ENCODE results near the gene RAB10. TPM values are rescaled to one million over a fixed set of nuclear protein-coding genes. Genes with fewer than 3 reads are reported as not detected.
"Not testable (repeated sequence)": the region's sequence is repeated elsewhere in the genome, so short reads cannot be mapped to it uniquely, and the experiment has no call there.

The RAB10 gene
- total and polyA plus RNA-seq, 5 donors from 2014 or later: 40.8 to 132 (median 112) TPM

GRCh38 chr2:25998816-25999383 is 35.0 kb upstream of the RAB10 start:
- H3K9me3 ChIP-seq (ENCODE audit: control insufficient read depth in 2 of 2, low read length in 2 of 2); DNase-seq; H3K4me1 ChIP-seq (ENCODE audit: control insufficient read depth, insufficient read depth, low read length, poor library complexity, severe bottlenecking); ATAC-seq (ENCODE audit: low read depth in 2 of 2); H3K36me3 ChIP-seq (ENCODE audit: control insufficient read depth, insufficient read depth, low read length); H3K9me3 Mint-ChIP-seq; H3K4me1 Mint-ChIP-seq; H3K27ac Mint-ChIP-seq; H3K4me3 Mint-ChIP-seq; H3K27me3 ChIP-seq (ENCODE audit: control insufficient read depth, insufficient read depth, low read length); H3K4me3 ChIP-seq (ENCODE audit: low read depth, low read length); H3K36me3 Mint-ChIP-seq; H3K27ac ChIP-seq (ENCODE audit: insufficient read depth, low read length, poor library complexity, severe bottlenecking): not testable (repeated sequence)
- H3K27me3 Mint-ChIP-seq: peaks cover 23% of the 10 kb centered on the region

- H3K4me3 Mint-ChIP-seq; DNase-seq; H3K36me3 ChIP-seq (ENCODE audit: control insufficient read depth, insufficient read depth, low read length); H3K36me3 Mint-ChIP-seq; H3K27me3 ChIP-seq (ENCODE audit: control insufficient read depth, insufficient read depth, low read length); H3K9me3 Mint-ChIP-seq; H3K27ac Mint-ChIP-seq; H3K27ac ChIP-seq (ENCODE audit: insufficient read depth, low read length, poor library complexity, severe bottlenecking); ATAC-seq (ENCODE audit: low read depth in 2 of 2); H3K9me3 ChIP-seq (ENCODE audit: control insufficient read depth in 2 of 2, low read length in 2 of 2); H3K4me1 Mint-ChIP-seq; H3K4me3 ChIP-seq (ENCODE audit: low read depth, low read length); H3K4me1 ChIP-seq (ENCODE audit: control insufficient read depth, insufficient read depth, low read length, poor library complexity, severe bottlenecking): not testable (repeated sequence)
- peaks cover 22% of the 10 kb centered on the region for H3K27me3 Mint-ChIP-seq
These were observed 34.5 kb upstream of the RAB10 start for GRCh38 chr2:25999406-25999805.

GRCh38 chr2:26000561-26001082 is 33.3 kb upstream of the RAB10 start:
- H3K27me3 Mint-ChIP-seq: peaks cover 19% of the 10 kb centered on the region
- DNase-seq (no peak), ATAC-seq (ENCODE audit: low read depth in 2 of 2) (no peak)
- Histone ChIP-seq H3K36me3 (ENCODE audit: control insufficient read depth, insufficient read depth, low read length) (no peaks in the 10 kb centered on the region), H3K27ac (ENCODE audit: insufficient read depth, low read length, poor library complexity, severe bottlenecking) (no peak overlapping the region), H3K4me1 (ENCODE audit: control insufficient read depth, insufficient read depth, low read length, poor library complexity, severe bottlenecking) (no peaks in the 10 kb centered on the region), H3K9me3 (ENCODE audit: control insufficient read depth in 2 of 2, low read length in 2 of 2) (no peaks in the 10 kb centered on the region), H3K4me3 (ENCODE audit: low read depth, low read length) (no peak overlapping the region), H3K27me3 (ENCODE audit: control insufficient read depth, insufficient read depth, low read length) (no peaks in the 10 kb centered on the region)
- no peak overlapping the region for H3K27ac Mint-ChIP-seq
- H3K4me1 Mint-ChIP-seq: peaks cover 0 to 2% (median 0%) of the 10 kb centered on the region in 4 donors
- H3K36me3 Mint-ChIP-seq: no peaks in the 10 kb centered on the region
- H3K9me3 Mint-ChIP-seq: no peaks in the 10 kb centered on the region
- H3K4me3 Mint-ChIP-seq: no peak overlapping the region

GRCh38 chr2:26001743-26002351 is 32.0 kb upstream of the RAB10 start:
- Histone ChIP-seq H3K4me3 (ENCODE audit: low read depth, low read length) (no peak overlapping the region), H3K4me1 (ENCODE audit: control insufficient read depth, insufficient read depth, low read length, poor library complexity, severe bottlenecking) (no peaks in the 10 kb centered on the region), H3K36me3 (ENCODE audit: control insufficient read depth, insufficient read depth, low read length) (no peaks in the 10 kb centered on the region), H3K27me3 (ENCODE audit: control insufficient read depth, insufficient read depth, low read length) (no peaks in the 10 kb centered on the region), H3K27ac (ENCODE audit: insufficient read depth, low read length, poor library complexity, severe bottlenecking) (no peak overlapping the region), H3K9me3 (ENCODE audit: control insufficient read depth in 2 of 2, low read length in 2 of 2) (no peaks in the 10 kb centered on the region)
- peaks cover 0 to 2% (median 0%) of the 10 kb centered on the region in 4 donors for H3K4me1 Mint-ChIP-seq
- ATAC-seq (ENCODE audit: low read depth in 2 of 2): no peak
- no peaks in the 10 kb centered on the region for H3K36me3 Mint-ChIP-seq
- no peak overlapping the region for H3K4me3 Mint-ChIP-seq
- H3K9me3 Mint-ChIP-seq: no peaks in the 10 kb centered on the region
- no peak overlapping the region for H3K27ac Mint-ChIP-seq
- DNase-seq: no peak
- peaks cover 11% of the 10 kb centered on the region for H3K27me3 Mint-ChIP-seq

- H3K9me3 Mint-ChIP-seq: no peaks in the 10 kb centered on the region
- H3K27me3 Mint-ChIP-seq: peaks cover 8% of the 10 kb centered on the region
- Histone ChIP-seq H3K4me1 (ENCODE audit: control insufficient read depth, insufficient read depth, low read length, poor library complexity, severe bottlenecking) (no peaks in the 10 kb centered on the region), H3K27me3 (ENCODE audit: control insufficient read depth, insufficient read depth, low read length) (no peaks in the 10 kb centered on the region), H3K4me3 (ENCODE audit: low read depth, low read length) (no peak overlapping the region), H3K9me3 (ENCODE audit: control insufficient read depth in 2 of 2, low read length in 2 of 2) (no peaks in the 10 kb centered on the region), H3K36me3 (ENCODE audit: control insufficient read depth, insufficient read depth, low read length) (no peaks in the 10 kb centered on the region), H3K27ac (ENCODE audit: insufficient read depth, low read length, poor library complexity, severe bottlenecking) (no peak overlapping the region)
- DNase-seq (no peak), ATAC-seq (ENCODE audit: low read depth in 2 of 2) (no peak)
- H3K4me1 Mint-ChIP-seq: peaks cover 0 to 2% (median 0%) of the 10 kb centered on the region in 4 donors
- no peak overlapping the region for H3K27ac Mint-ChIP-seq
- H3K36me3 Mint-ChIP-seq: no peaks in the 10 kb centered on the region
- H3K4me3 Mint-ChIP-seq: no peak overlapping the region
These were observed 31.1 kb upstream of the RAB10 start for GRCh38 chr2:26002632-26003310.

GRCh38 chr2:26008095-26008494 is 25.8 kb upstream of the RAB10 start:
- no peaks in the 10 kb centered on the region for H3K27me3 Mint-ChIP-seq
- Histone ChIP-seq H3K4me3 (ENCODE audit: low read depth, low read length) (no peak overlapping the region), H3K27ac (ENCODE audit: insufficient read depth, low read length, poor library complexity, severe bottlenecking) (no peak overlapping the region), H3K9me3 (ENCODE audit: control insufficient read depth in 2 of 2, low read length in 2 of 2) (no peaks in the 10 kb centered on the region), H3K27me3 (ENCODE audit: control insufficient read depth, insufficient read depth, low read length) (no peaks in the 10 kb centered on the region), H3K36me3 (ENCODE audit: control insufficient read depth, insufficient read depth, low read length) (no peaks in the 10 kb centered on the region), H3K4me1 (ENCODE audit: control insufficient read depth, insufficient read depth, low read length, poor library complexity, severe bottlenecking) (no peaks in the 10 kb centered on the region)
- H3K9me3 Mint-ChIP-seq: peaks cover 0 to 4% (median 0%) of the 10 kb centered on the region in 7 donors
- no peak overlapping the region for H3K27ac Mint-ChIP-seq
- peaks cover 0 to 2% (median 0%) of the 10 kb centered on the region in 4 donors for H3K4me1 Mint-ChIP-seq
- ATAC-seq (ENCODE audit: low read depth in 2 of 2): no peak
- peaks cover 7% of the 10 kb centered on the region for H3K36me3 Mint-ChIP-seq
- DNase-seq: no peak
- no peak overlapping the region for H3K4me3 Mint-ChIP-seq

- H3K4me3 Mint-ChIP-seq: no peak overlapping the region
- Histone ChIP-seq H3K9me3 (ENCODE audit: control insufficient read depth in 2 of 2, low read length in 2 of 2) (no peaks in the 10 kb centered on the region), H3K27ac (ENCODE audit: insufficient read depth, low read length, poor library complexity, severe bottlenecking) (no peak overlapping the region), H3K4me1 (ENCODE audit: control insufficient read depth, insufficient read depth, low read length, poor library complexity, severe bottlenecking) (no peaks in the 10 kb centered on the region), H3K4me3 (ENCODE audit: low read depth, low read length) (no peak overlapping the region), H3K27me3 (ENCODE audit: control insufficient read depth, insufficient read depth, low read length) (no peaks in the 10 kb centered on the region), H3K36me3 (ENCODE audit: control insufficient read depth, insufficient read depth, low read length) (no peaks in the 10 kb centered on the region)
- peak; percentile 31 to 53 for ATAC-seq (ENCODE audit: low read depth in 2 of 2)
- H3K36me3 Mint-ChIP-seq: peaks cover 7% of the 10 kb centered on the region
- H3K27me3 Mint-ChIP-seq: no peaks in the 10 kb centered on the region
- H3K27ac Mint-ChIP-seq: no peak overlapping the region
- DNase-seq: peak in 1 of 3 donors; percentile 32
- peaks cover 0 to 2% (median 0%) of the 10 kb centered on the region in 4 donors for H3K4me1 Mint-ChIP-seq
- H3K9me3 Mint-ChIP-seq: peaks cover 0 to 4% (median 0%) of the 10 kb centered on the region in 7 donors
These were observed 24.9 kb upstream of the RAB10 start for GRCh38 chr2:26008851-26009566.

Data from CD4-positive, CD25-positive, alpha-beta regulatory T cell (primary cell).